ENCODE results near the gene STXBP6. TPM values are rescaled to one million over a fixed set of nuclear protein-coding genes. Genes with fewer than 3 reads are reported as not detected.

The STXBP6 gene
- total and polyA plus RNA-seq, 2 of the 13 experiments (the other 11 are each of a cell fraction or from before 2014, with no cell fraction given): 35.3 to 42.8 TPM

DNA sequence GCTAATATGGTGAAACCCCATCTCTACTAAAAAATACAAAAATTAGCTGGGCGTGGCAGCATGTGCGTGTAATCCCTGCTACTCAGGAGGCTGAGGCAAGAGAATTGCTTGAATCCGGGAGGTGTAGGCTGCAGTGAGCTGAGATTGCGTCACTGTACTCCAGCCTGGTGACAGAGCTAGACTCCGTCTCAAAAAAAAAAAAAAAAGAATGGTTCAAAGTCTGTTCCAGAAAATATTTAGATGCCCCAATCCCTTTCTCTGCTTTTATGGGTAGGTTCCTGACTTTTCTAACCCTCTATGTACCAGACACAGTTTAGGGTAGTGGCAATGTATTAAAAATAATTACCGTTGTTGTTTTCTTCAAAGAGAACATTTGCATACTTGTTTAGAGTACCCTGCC lies 161.4 kb downstream of the STXBP6 start (continued):
- TF ChIP-seq ZNF839 (CRISPR knock-in tag; IDR thresholded peaks at IDR 0.05; ENCODE audit: borderline replicate concordance): no peak
- 0 out of 2 replicates have a peak, but pooled peaks have one; percentile 38 for TF ChIP-seq SOX5 (CRISPR knock-in tag; IDR thresholded peaks at IDR 0.05; ENCODE audit: borderline replicate concordance)
- peak; percentile 63 for TF ChIP-seq FOSL2 (CRISPR knock-in tag; IDR thresholded peaks at IDR 0.05)
- TF ChIP-seq ZNF441 (CRISPR knock-in tag; IDR thresholded peaks at IDR 0.05; ENCODE audit: borderline replicate concordance): peak; percentile 99
- peak; percentile 77 for TF ChIP-seq GFI1 (CRISPR knock-in tag; IDR thresholded peaks at IDR 0.05; ENCODE audit: borderline replicate concordance)
- TF ChIP-seq ZNF788 (CRISPR knock-in tag; IDR thresholded peaks at IDR 0.05; ENCODE audit: borderline replicate concordance): no peak; the same call in 1 of the 2 replicates
- TF ChIP-seq HMG20A (CRISPR knock-in tag; IDR thresholded peaks at IDR 0.05; ENCODE audit: borderline replicate concordance): 0 out of 2 replicates have a peak, but pooled peaks have one; percentile 35
- no peak for TF ChIP-seq U2AF2 (IDR thresholded peaks at IDR 0.05; ENCODE audit: low read depth, low read length)
- TF ChIP-seq, protein P1, sequence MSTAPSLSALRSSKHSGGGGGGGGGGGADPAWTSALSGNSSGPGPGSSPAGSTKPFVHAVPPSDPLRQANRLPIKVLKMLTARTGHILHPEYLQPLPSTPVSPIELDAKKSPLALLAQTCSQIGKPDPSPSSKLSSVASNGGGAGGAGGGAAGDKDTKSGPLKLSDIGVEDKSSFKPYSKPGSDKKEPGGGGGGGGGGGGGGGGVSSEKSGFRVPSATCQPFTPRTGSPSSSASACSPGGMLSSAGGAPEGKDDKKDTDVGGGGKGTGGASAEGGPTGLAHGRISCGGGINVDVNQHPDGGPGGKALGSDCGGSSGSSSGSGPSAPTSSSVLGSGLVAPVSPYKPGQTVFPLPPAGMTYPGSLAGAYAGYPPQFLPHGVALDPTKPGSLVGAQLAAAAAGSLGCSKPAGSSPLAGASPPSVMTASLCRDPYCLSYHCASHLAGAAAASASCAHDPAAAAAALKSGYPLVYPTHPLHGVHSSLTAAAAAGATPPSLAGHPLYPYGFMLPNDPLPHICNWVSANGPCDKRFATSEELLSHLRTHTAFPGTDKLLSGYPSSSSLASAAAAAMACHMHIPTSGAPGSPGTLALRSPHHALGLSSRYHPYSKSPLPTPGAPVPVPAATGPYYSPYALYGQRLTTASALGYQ (CRISPR knock-in tag; IDR thresholded peaks at IDR 0.05): 0 out of 2 replicates have a peak, but pooled peaks have one; percentile 29
- TF ChIP-seq SALL1 (CRISPR knock-in tag; IDR thresholded peaks at IDR 0.05): peak; percentile 83
- no peak for TF ChIP-seq ZNF761 (CRISPR knock-in tag; conservative IDR thresholded peaks at IDR 0.05)
- peak; percentile 74 for TF ChIP-seq HOXA3 (CRISPR knock-in tag; IDR thresholded peaks at IDR 0.05)
- TF ChIP-seq, protein P2, sequence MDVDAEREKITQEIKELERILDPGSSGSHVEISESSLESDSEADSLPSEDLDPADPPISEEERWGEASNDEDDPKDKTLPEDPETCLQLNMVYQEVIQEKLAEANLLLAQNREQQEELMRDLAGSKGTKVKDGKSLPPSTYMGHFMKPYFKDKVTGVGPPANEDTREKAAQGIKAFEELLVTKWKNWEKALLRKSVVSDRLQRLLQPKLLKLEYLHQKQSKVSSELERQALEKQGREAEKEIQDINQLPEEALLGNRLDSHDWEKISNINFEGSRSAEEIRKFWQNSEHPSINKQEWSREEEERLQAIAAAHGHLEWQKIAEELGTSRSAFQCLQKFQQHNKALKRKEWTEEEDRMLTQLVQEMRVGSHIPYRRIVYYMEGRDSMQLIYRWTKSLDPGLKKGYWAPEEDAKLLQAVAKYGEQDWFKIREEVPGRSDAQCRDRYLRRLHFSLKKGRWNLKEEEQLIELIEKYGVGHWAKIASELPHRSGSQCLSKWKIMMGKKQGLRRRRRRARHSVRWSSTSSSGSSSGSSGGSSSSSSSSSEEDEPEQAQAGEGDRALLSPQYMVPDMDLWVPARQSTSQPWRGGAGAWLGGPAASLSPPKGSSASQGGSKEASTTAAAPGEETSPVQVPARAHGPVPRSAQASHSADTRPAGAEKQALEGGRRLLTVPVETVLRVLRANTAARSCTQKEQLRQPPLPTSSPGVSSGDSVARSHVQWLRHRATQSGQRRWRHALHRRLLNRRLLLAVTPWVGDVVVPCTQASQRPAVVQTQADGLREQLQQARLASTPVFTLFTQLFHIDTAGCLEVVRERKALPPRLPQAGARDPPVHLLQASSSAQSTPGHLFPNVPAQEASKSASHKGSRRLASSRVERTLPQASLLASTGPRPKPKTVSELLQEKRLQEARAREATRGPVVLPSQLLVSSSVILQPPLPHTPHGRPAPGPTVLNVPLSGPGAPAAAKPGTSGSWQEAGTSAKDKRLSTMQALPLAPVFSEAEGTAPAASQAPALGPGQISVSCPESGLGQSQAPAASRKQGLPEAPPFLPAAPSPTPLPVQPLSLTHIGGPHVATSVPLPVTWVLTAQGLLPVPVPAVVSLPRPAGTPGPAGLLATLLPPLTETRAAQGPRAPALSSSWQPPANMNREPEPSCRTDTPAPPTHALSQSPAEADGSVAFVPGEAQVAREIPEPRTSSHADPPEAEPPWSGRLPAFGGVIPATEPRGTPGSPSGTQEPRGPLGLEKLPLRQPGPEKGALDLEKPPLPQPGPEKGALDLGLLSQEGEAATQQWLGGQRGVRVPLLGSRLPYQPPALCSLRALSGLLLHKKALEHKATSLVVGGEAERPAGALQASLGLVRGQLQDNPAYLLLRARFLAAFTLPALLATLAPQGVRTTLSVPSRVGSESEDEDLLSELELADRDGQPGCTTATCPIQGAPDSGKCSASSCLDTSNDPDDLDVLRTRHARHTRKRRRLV (CRISPR knock-in tag; IDR thresholded peaks at IDR 0.05): peak; percentile 65; the same call in 1 of the 2 replicates
- peak; percentile 99 for TF ChIP-seq ZNF362 (CRISPR knock-in tag; IDR thresholded peaks at IDR 0.05; ENCODE audit: borderline replicate concordance)
- peak; percentile 52; the same call in 1 of the 2 replicates for TF ChIP-seq ZGPAT (CRISPR knock-in tag; IDR thresholded peaks at IDR 0.05)
- TF ChIP-seq ETV5 (CRISPR knock-in tag; IDR thresholded peaks at IDR 0.05; ENCODE audit: borderline replicate concordance): no peak
- no peak for TF ChIP-seq ZNF589 (CRISPR knock-in tag; conservative IDR thresholded peaks at IDR 0.05)
- TF ChIP-seq ZBTB20 (CRISPR knock-in tag; IDR thresholded peaks at IDR 0.05; ENCODE audit: borderline replicate concordance, low read depth): 0 out of 2 replicates have a peak, but pooled peaks have one; percentile 29
- TF ChIP-seq KDM2A (CRISPR knock-in tag; IDR thresholded peaks at IDR 0.05; ENCODE audit: borderline replicate concordance, low read depth): 0 out of 2 replicates have a peak, but pooled peaks have one; percentile 39
- TF ChIP-seq FOXA3 (CRISPR knock-in tag; IDR thresholded peaks at IDR 0.05): peak; percentile 45; the same call in 1 of the 2 replicates
- TF ChIP-seq HNF4A (CRISPR knock-in tag; IDR thresholded peaks at IDR 0.05): peak; percentile 88
- TF ChIP-seq HDAC2 (CRISPR knock-in tag; IDR thresholded peaks at IDR 0.05): peak; percentile 59; the same call in 1 of the 2 replicates

Data from HepG2 (cell line).